Trophoblast cell (in vitro differentiated cells and primary cell): ENCODE measurements around the gene G2E3.

Source experiments
- DNase-seq, 2 donors: peaks; one replicate each; pipeline ENCODE4 v3.0.0-alpha.2; 2016
- H2AFZ ChIP-seq: 2 replicates; pipeline ENCODE4 v1.6.1; 2013; ENCODE audit warnings: low read length, moderate library complexity, mild to moderate bottlenecking; ENCODE audit not compliant: insufficient read depth, poor library complexity
- H2AK5ac ChIP-seq: 2 replicates; pipeline ENCODE4 v1.6.1; 2013; ENCODE audit warnings: mild to moderate bottlenecking, low read length
- H2BK120ac ChIP-seq: 2 replicates; pipeline ENCODE4 v1.6.1; 2013; ENCODE audit warnings: low read length, mild to moderate bottlenecking, moderate library complexity; ENCODE audit not compliant: insufficient read depth, poor library complexity
- H2BK12ac ChIP-seq: 2 replicates; pipeline ENCODE4 v1.6.1; 2013; ENCODE audit warnings: mild to moderate bottlenecking, low read length, moderate library complexity
- H2BK5ac ChIP-seq: 2 replicates; pipeline ENCODE4 v1.6.1; 2013; ENCODE audit warnings: low read length, low read depth, moderate library complexity, mild to moderate bottlenecking; ENCODE audit not compliant: poor library complexity
- H3K14ac ChIP-seq: 2 replicates; pipeline ENCODE4 v1.6.1; 2013; ENCODE audit warnings: mild to moderate bottlenecking, low read length
- H3K18ac ChIP-seq: 2 replicates; pipeline ENCODE4 v1.6.1; 2013; ENCODE audit warnings: mild to moderate bottlenecking, low read length
- H3K23ac ChIP-seq: 2 replicates; pipeline ENCODE4 v1.6.1; 2013; ENCODE audit warnings: low read length
- H3K27ac ChIP-seq: 2 replicates; pipeline ENCODE4 v1.5.1; 2013; ENCODE audit warnings: low read depth, mild to moderate bottlenecking, inconsistent platforms, low read length, moderate library complexity
- H3K27me3 ChIP-seq: 2 replicates; pipeline ENCODE4 v1.6.1; 2013; ENCODE audit warnings: inconsistent platforms, mild to moderate bottlenecking, low read length, moderate library complexity; ENCODE audit not compliant: insufficient read depth
- H3K36me3 ChIP-seq, 2 experiments: 1 replicate in 1 of 2; 2 replicates in 1 of 2; pipeline ENCODE4 v1.6.1; 2013; ENCODE audit warnings: low read length in 2 of 2, mild to moderate bottlenecking in 2 of 2, moderate library complexity in 1 of 2; ENCODE audit not compliant: insufficient read depth in 2 of 2, control insufficient read depth in 1 of 2
- H3K4ac ChIP-seq: 2 replicates; pipeline ENCODE4 v1.6.1; 2013; ENCODE audit warnings: low read depth, mild to moderate bottlenecking, low read length, moderate library complexity
- H3K4me1 ChIP-seq, 2 experiments: 1 replicate in 1 of 2; 2 replicates in 1 of 2; pipeline ENCODE4 v1.6.1; 2013; ENCODE audit warnings: low read length in 2 of 2, mild to moderate bottlenecking in 2 of 2, moderate library complexity in 1 of 2; ENCODE audit not compliant: insufficient read depth in 2 of 2, control insufficient read depth in 1 of 2
- H3K4me2 ChIP-seq: 2 replicates; pipeline ENCODE4 v1.6.1; 2013; ENCODE audit warnings: inconsistent platforms, mild to moderate bottlenecking, low read length, moderate library complexity
- H3K4me3 ChIP-seq: 2 replicates; pipeline ENCODE4 v1.5.1; 2013; ENCODE audit warnings: mild to moderate bottlenecking, low read depth, low read length, inconsistent platforms
- H3K79me1 ChIP-seq: one replicate; pipeline ENCODE4 v1.6.1; 2013; ENCODE audit warnings: low read length
- H3K79me2 ChIP-seq: 2 replicates; pipeline ENCODE4 v1.6.1; 2013; ENCODE audit warnings: low read length, mild to moderate bottlenecking; ENCODE audit not compliant: control insufficient read depth, insufficient read depth, poor library complexity
- H3K9ac ChIP-seq: 2 replicates; pipeline ENCODE4 v1.6.1; 2013; ENCODE audit warnings: mild to moderate bottlenecking, low read length
- H3K9me3 ChIP-seq: 2 replicates; pipeline ENCODE4 v1.6.1; 2013; ENCODE audit warnings: low read depth, mild to moderate bottlenecking, control low read depth, inconsistent platforms, low read length; ENCODE audit not compliant: insufficient read depth
- H4K12ac ChIP-seq: 2 replicates; pipeline ENCODE4 v1.6.1; 2013; ENCODE audit warnings: low read depth, mild to moderate bottlenecking, low read length, moderate library complexity
- H4K8ac ChIP-seq: 2 replicates; pipeline ENCODE4 v1.6.1; 2013; ENCODE audit warnings: low read depth, mild to moderate bottlenecking, low read length, moderate library complexity
- H4K91ac ChIP-seq: one replicate; pipeline ENCODE4 v1.6.1; 2013; ENCODE audit warnings: low read depth, mild to moderate bottlenecking, low read length, moderate library complexity
- WGBS: extraction: QIAGEN DNeasy Blood & Tissue Kit; methylation state at CpG from one replicate; pipeline ENCODE4 v1.1.7; 2013; ENCODE audit warnings: missing lambda C conversion rate; ENCODE audit not compliant: insufficient read length, insufficient coverage; ENCODE audit errors: extremely low coverage; 5-methylcytosine and 5-hydroxymethylcytosine counted together

Gene G2E3

DNA sequence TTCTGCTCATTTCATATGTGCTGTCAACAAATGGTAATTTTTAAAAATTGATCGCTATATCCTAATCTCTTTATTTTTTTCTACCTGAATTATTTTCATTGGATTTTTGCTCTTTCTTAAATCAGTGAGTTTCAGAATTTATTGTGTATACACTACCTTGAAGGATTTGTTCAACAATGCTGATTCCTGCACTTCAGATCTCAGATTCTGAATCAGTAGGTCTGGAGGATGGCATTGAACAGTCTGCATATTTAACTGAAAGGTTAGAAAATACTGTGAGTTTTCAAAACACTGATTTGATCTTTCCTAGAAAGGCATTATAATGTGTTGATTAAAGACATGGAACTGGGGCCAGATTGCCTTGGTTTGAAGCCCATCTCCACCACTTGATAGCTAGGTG is 1.6 kb downstream of the G2E3 start:
- no peak overlapping the region for H2BK120ac ChIP-seq
- H3K4me1 ChIP-seq = no peaks in the 10 kb centered on the region
- no peak overlapping the region for H2BK12ac ChIP-seq
- peaks cover 17% of the 10 kb centered on the region for H3K79me2 ChIP-seq
- H3K4me2 ChIP-seq = peak overlapping the region; percentile 4
- H3K9me3 ChIP-seq = no peaks in the 10 kb centered on the region
- no peak for DNase-seq
- WGBS = no CpG with 5 or more reads among the region's 1 CpG
- H3K36me3 ChIP-seq = peaks cover 1 to 3% of the 10 kb centered on the region in 2 experiments
- no peak overlapping the region for H3K23ac ChIP-seq
- no peak overlapping the region for H4K8ac ChIP-seq
- no peak overlapping the region for H3K9ac ChIP-seq
- H3K27me3 ChIP-seq = no peaks in the 10 kb centered on the region
- H4K91ac ChIP-seq = no peak overlapping the region
- H4K12ac ChIP-seq = no peak overlapping the region
- H3K4me3 ChIP-seq = no peak overlapping the region
- peaks cover 8% of the 10 kb centered on the region for H3K79me1 ChIP-seq
- no peak overlapping the region for H2AK5ac ChIP-seq
- no peak overlapping the region for H3K14ac ChIP-seq
- H3K18ac ChIP-seq = no peak overlapping the region
- no peak overlapping the region for H2BK5ac ChIP-seq
- peak overlapping the region; percentile 99 for H3K4ac ChIP-seq
- H2AFZ ChIP-seq = no peak overlapping the region
- no peak overlapping the region for H3K27ac ChIP-seq

- no peak overlapping the region for H3K4me2 ChIP-seq
- peaks cover under 1% of the 10 kb centered on the region for H3K79me1 ChIP-seq
- H2AFZ ChIP-seq = no peak overlapping the region
- no peak overlapping the region for H3K9ac ChIP-seq
- H3K27me3 ChIP-seq = no peaks in the 10 kb centered on the region
- peak overlapping the region; percentile 43 for H3K4ac ChIP-seq
- H3K23ac ChIP-seq = no peak overlapping the region
- H3K27ac ChIP-seq = no peak overlapping the region
- peaks cover 1 to 3% of the 10 kb centered on the region in 2 experiments for H3K36me3 ChIP-seq
- no peaks in the 10 kb centered on the region for H3K9me3 ChIP-seq
- H2AK5ac ChIP-seq = no peak overlapping the region
- no peak overlapping the region for H3K18ac ChIP-seq
- peaks cover 14% of the 10 kb centered on the region for H3K79me2 ChIP-seq
- no peaks in the 10 kb centered on the region for H3K4me1 ChIP-seq
- WGBS = no CpG with 5 or more reads among the region's 2 CpGs
- no peak overlapping the region for H3K4me3 ChIP-seq
- H2BK12ac ChIP-seq = no peak overlapping the region
- no peak overlapping the region for H4K8ac ChIP-seq
- H2BK120ac ChIP-seq = no peak overlapping the region
- DNase-seq = no peak
- H4K91ac ChIP-seq = no peak overlapping the region
- no peak overlapping the region for H3K14ac ChIP-seq
- no peak overlapping the region for H4K12ac ChIP-seq
- H2BK5ac ChIP-seq = no peak overlapping the region
Measured at GRCh38 chr14:30564235-30564867, 5.4 kb downstream of the G2E3 start.

DNA sequence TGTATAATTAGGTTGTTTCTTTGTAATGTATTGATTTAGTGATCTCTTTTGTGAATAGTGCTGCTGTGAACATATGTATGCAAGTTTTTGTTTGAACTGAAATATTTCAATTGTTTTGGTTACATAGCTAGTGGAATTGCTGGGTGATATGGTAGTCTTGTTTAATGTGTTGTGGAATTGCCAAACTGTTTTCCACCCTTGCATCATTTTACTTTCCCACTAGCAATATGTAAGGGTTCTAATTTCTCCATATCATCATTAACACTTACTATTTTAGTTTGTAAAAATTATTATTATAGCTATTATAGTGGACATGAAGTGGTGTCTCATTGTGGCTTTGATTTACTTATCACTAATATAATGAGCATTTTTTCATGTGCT is 5.9 kb downstream of the G2E3 start:
- Histone ChIP-seq H2AFZ (no peak overlapping the region), H3K4me3 (no peak overlapping the region), H4K12ac (no peak overlapping the region)

DNA sequence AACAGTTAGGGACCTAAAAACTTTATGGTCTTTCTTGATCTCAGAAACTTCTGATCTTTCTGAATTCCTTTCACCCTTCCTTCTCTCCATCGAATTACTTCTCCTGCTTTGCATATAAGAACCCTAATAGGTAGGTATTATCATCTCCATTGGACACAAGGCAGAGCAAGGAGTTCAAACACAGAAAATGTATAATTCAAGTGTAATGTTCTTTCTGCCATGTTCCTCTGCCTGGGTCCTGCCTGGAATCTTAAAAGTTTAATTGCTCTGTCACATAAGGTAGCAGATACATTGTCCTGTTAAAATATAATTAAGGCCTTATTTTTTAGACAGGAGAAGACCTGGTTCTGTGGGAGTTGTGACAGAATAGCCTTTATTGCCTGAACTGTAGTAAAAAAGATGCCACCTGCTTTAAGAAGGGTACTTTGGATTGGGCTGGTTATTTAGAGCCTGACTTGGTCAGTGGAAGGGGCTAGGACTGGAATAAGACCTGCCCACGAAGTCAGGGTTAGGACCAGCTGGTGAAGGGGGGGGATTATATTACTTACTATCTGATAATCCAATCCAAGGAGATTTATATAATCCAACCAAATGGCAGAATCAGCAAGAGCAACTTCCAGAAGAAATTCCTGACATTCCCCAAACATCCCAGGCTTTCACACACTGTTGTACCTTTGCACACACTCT is 10.4 kb downstream of the G2E3 start:
- DNase-seq = no peak
- no peak overlapping the region for H4K12ac ChIP-seq
- no CpG with 5 or more reads among the region's 2 CpGs for WGBS

More for the DNA sequence above, 5.9 kb downstream of the G2E3 start:
- Histone ChIP-seq H2BK5ac (no peak overlapping the region), H3K36me3 (peaks cover 1 to 3% of the 10 kb centered on the region in 2 experiments), H3K9me3 (no peaks in the 10 kb centered on the region), H4K91ac (no peak overlapping the region), H2AK5ac (no peak overlapping the region), H3K4ac (no peak overlapping the region), H3K4me2 (no peak overlapping the region), H3K79me1 (no peaks in the 10 kb centered on the region), H2BK120ac (no peak overlapping the region), H3K14ac (no peak overlapping the region), H3K27ac (no peak overlapping the region), H3K18ac (no peak overlapping the region), H3K79me2 (peaks cover 14% of the 10 kb centered on the region), H4K8ac (no peak overlapping the region), H3K23ac (no peak overlapping the region), H3K4me1 (no peaks in the 10 kb centered on the region), H3K27me3 (no peaks in the 10 kb centered on the region), H2BK12ac (no peak overlapping the region), H3K9ac (no peak overlapping the region)
- DNase-seq = no peak

More for the DNA sequence above, 10.4 kb downstream of the G2E3 start:
- H3K9me3 ChIP-seq = no peaks in the 10 kb centered on the region
- H3K79me2 ChIP-seq = peaks cover 6% of the 10 kb centered on the region
- H3K18ac ChIP-seq = no peak overlapping the region
- H2BK12ac ChIP-seq = no peak overlapping the region
- no peak overlapping the region for H3K23ac ChIP-seq
- no peaks in the 10 kb centered on the region for H3K27me3 ChIP-seq
- H3K36me3 ChIP-seq = peaks cover 0 to under 1% of the 10 kb centered on the region in 2 experiments
- no peak overlapping the region for H2AK5ac ChIP-seq
- no peak overlapping the region for H4K8ac ChIP-seq
- no peak overlapping the region for H2AFZ ChIP-seq
- H4K91ac ChIP-seq = no peak overlapping the region
- no peak overlapping the region for H3K9ac ChIP-seq
- no peak overlapping the region for H3K14ac ChIP-seq
- no peak overlapping the region for H2BK120ac ChIP-seq
- H3K4ac ChIP-seq = peak overlapping the region; percentile 93
- no peak overlapping the region for H2BK5ac ChIP-seq
- H3K4me1 ChIP-seq = no peaks in the 10 kb centered on the region
- no peaks in the 10 kb centered on the region for H3K79me1 ChIP-seq
- H3K4me2 ChIP-seq = no peak overlapping the region
- H3K27ac ChIP-seq = no peak overlapping the region
- no peak overlapping the region for H3K4me3 ChIP-seq
